ENCODE results near the gene P2RX6.

- no peak for TF ChIP-seq FOXM1 (IDR thresholded peaks at IDR 0.05; ENCODE audit: borderline replicate concordance)
- no peak for TF ChIP-seq BHLHE40 (IDR thresholded peaks at IDR 0.05; ENCODE audit: borderline replicate concordance)
Observed at GRCh38 chr22:21076912-21077625, 62.1 kb downstream of the P2RX6 start.
